Measurements from ENCODE around the gene CHI3L1.

DNA sequence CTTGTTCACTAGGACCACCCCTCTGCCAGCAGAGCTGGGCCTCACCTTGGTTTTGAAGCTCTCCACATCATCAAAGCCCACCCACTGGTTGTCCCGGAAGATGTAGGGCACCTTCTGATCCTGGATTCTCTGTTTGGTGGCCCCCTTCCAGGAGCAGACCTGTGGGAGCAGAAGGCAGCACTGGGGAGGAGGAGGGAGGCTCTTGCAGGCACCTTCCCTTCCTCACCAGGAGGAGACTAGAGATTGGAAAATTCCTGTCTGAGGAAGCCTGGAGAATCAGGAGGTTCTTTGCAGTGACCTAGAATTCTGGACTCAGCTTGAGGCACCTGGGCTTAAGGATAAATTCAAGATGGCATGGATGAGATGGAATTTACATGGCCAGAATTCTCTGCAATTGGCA, 32.7 kb upstream of the CHI3L1 start:
- TF ChIP-seq EZH2 (IDR thresholded peaks at IDR 0.05; ENCODE audit: insufficient read depth, low read length), result no peak
- TF ChIP-seq, protein P1, sequence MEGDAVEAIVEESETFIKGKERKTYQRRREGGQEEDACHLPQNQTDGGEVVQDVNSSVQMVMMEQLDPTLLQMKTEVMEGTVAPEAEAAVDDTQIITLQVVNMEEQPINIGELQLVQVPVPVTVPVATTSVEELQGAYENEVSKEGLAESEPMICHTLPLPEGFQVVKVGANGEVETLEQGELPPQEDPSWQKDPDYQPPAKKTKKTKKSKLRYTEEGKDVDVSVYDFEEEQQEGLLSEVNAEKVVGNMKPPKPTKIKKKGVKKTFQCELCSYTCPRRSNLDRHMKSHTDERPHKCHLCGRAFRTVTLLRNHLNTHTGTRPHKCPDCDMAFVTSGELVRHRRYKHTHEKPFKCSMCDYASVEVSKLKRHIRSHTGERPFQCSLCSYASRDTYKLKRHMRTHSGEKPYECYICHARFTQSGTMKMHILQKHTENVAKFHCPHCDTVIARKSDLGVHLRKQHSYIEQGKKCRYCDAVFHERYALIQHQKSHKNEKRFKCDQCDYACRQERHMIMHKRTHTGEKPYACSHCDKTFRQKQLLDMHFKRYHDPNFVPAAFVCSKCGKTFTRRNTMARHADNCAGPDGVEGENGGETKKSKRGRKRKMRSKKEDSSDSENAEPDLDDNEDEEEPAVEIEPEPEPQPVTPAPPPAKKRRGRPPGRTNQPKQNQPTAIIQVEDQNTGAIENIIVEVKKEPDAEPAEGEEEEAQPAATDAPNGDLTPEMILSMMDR (IDR thresholded peaks at IDR 0.05; ENCODE audit: insufficient read depth, low read depth, low read length), result no peak
